ENCODE measurements around the gene ARL5C. TPM values are rescaled to one million over a fixed set of nuclear protein-coding genes. Genes with fewer than 3 reads are reported as not detected.
A peak's percentile ranks its signal among the peaks of the same experiment; 100 is the strongest.
"Not testable (repeated sequence)": the region's sequence is repeated elsewhere in the genome, so short reads cannot be mapped to it uniquely, and the experiment has no call there.

Gene ARL5C
- total RNA-seq, 2 donors from 2014 or later = not detected

DNA sequence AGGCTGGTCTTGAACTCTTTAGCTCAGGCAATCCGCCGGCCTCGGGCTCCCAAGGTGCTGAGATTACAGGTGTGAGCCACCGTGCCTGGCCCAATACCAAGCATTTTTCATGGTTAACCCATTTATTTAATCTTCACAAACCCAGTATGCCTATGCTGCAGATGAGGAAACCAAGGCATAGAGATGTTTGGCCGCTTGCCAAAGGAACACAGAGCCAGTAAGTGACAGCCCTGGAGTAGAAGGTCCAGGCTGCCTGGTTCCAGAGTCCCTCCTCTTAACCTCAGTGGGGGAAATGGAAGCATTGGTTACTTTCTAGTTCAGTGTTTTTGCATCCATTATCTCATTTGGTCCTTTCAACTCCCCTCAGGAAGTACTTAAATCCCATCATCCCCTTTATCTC is 15.3 kb upstream of the ARL5C start:
- Mint-ChIP-seq H3K9me3 (no peaks in the 10 kb centered on the region), H3K27me3 (no peaks in the 10 kb centered on the region), H3K4me3 (no peak overlapping the region), H3K27ac (no peak overlapping the region), H3K4me1 (no peaks in the 10 kb centered on the region), H3K36me3 (ENCODE audit: low read depth) (peaks cover 64% of the 10 kb centered on the region)
- ATAC-seq (replicated peaks) = no peak

DNA sequence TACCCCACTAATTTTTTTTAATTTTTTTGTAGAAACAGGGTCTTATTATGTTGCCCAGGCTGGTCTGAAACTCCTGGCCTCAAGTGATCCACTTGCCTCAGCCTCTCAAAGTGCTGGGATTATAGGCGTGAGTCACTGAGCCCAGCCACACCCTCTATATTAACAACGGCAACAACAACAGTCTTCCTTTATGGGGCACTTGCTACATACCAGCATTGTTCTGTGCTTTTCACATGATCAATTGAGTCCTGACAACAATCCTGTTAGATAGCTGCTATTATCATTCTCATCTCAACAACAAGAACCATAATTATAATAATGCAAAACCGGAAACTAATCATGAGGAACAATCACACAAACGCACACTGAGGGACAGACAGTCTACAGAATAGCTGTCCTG is 12.6 kb upstream of the ARL5C start:
- no peak overlapping the region for H3K27ac Mint-ChIP-seq
- H3K4me1 Mint-ChIP-seq = peaks cover 4% of the 10 kb centered on the region
- ATAC-seq (replicated peaks) = no peak
- no peaks in the 10 kb centered on the region for H3K27me3 Mint-ChIP-seq
- H3K4me3 Mint-ChIP-seq = no peak overlapping the region
- no peaks in the 10 kb centered on the region for H3K9me3 Mint-ChIP-seq
- H3K36me3 Mint-ChIP-seq (ENCODE audit: low read depth) = peaks cover 58% of the 10 kb centered on the region

DNA sequence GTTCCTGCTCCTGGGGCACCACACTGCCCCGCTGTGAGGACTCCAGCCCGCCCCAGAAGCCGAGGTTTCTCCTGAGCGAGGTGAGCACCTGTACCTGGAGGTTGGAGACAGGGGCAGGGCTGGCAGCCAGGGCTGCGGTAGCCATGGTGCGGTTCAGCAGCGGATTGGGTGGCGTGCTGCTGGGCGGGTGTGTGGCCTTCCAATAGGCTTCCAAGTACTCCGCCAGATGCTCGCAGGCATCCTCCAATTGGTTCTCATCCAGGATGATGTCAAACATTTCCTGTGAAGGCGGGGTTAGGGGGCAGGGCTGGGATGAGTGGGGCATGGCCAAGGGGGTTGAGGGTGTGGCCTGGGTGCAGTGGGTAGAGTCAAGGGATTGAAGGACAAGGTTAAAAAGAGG is 11.3 kb upstream of the ARL5C start:
- Mint-ChIP-seq H3K27ac (no peak overlapping the region), H3K4me3 (no peak overlapping the region), H3K4me1 (peaks cover 8% of the 10 kb centered on the region), H3K27me3 (no peaks in the 10 kb centered on the region), H3K36me3 (ENCODE audit: low read depth) (peaks cover 47% of the 10 kb centered on the region), H3K9me3 (no peaks in the 10 kb centered on the region)
- ATAC-seq (replicated peaks) = peak; percentile 23

DNA sequence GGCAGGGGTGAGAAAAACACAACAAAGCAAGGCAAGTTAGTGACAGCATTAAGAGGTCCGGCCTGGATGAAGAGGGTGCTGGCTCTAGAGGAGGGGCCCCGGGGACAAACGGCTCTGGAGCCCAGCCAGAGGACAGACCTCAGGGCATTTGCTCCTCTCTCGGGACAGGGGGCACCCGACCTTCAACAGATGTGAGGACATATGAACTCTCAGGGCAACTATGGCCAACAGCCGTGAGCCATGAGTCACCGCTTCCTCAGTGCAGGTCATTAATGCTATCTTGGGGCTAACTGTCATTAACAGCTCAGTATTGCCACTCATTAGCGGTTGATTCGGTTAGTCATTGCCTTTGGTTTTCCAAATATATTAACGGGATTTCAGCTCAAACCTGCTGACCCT is 9.7 kb upstream of the ARL5C start:
- H3K9me3 Mint-ChIP-seq = no peaks in the 10 kb centered on the region
- peaks cover 10% of the 10 kb centered on the region for H3K4me1 Mint-ChIP-seq
- no peaks in the 10 kb centered on the region for H3K27me3 Mint-ChIP-seq
- peaks cover 36% of the 10 kb centered on the region for H3K36me3 Mint-ChIP-seq (ENCODE audit: low read depth)
- H3K27ac Mint-ChIP-seq = no peak overlapping the region
- no peak for ATAC-seq (replicated peaks)
- H3K4me3 Mint-ChIP-seq = no peak overlapping the region

DNA sequence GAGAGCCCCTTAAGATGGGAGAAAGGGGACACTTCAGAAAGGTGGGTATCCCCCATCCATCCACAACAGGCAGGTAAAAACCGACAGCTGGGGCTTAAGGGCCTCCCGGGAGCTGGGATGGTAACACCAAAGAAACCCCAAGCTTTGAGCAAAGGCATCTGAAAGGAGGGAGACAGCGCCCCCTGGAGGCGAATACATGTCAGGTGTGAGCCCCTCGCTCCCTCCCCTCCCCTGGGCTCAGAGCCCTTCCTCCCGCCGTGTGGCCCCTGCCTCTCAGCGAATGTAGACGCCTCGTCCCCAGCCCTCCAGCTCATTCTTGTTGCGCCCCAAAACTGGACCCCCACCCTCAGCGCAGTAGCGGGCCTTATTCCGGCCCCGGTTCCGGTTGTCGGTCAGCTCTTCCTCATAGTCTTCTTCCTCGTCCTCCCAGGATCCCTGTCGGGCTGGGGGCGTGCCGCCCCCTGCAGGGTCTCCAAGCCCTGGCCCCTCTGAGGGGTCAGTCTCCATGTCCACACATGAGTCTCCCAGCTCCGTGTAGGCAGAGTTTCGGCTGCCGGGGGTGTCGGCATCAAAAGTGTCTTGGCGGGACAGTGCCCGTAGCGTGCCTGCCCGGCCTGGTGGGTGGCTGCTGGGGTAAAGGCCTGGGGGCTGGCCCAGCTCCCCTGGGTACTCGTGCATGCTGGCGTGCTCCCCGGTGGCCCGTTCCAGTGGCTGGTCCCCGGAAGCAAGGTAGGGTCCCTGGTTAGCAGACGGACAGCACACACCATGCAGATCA is 9.1 kb upstream of the ARL5C start:
- Mint-ChIP-seq H3K27ac (no peak overlapping the region), H3K9me3 (no peaks in the 10 kb centered on the region), H3K36me3 (ENCODE audit: low read depth) (peaks cover 36% of the 10 kb centered on the region), H3K4me1 (peaks cover 10% of the 10 kb centered on the region), H3K4me3 (no peak overlapping the region), H3K27me3 (no peaks in the 10 kb centered on the region)
- ATAC-seq (replicated peaks) = peak; percentile 81

- Mint-ChIP-seq H3K27me3 (no peaks in the 10 kb centered on the region), H3K9me3 (no peaks in the 10 kb centered on the region), H3K4me1 (peaks cover 10% of the 10 kb centered on the region), H3K4me3 (no peak overlapping the region), H3K27ac (peak overlapping the region; percentile 30), H3K36me3 (ENCODE audit: low read depth) (peaks cover 33% of the 10 kb centered on the region)
- no peak for ATAC-seq (replicated peaks)
Observed at GRCh38 chr17:39173526-39174274, 7.7 kb upstream of the ARL5C start.

GRCh38 chr17:39173080-39173479 is 7.1 kb upstream of the ARL5C start:
- peaks cover 10% of the 10 kb centered on the region for H3K4me1 Mint-ChIP-seq
- no peaks in the 10 kb centered on the region for H3K27me3 Mint-ChIP-seq
- H3K4me3 Mint-ChIP-seq = no peak overlapping the region
- H3K9me3 Mint-ChIP-seq = no peaks in the 10 kb centered on the region
- H3K27ac Mint-ChIP-seq = peak overlapping the region; percentile 30
- peaks cover 27% of the 10 kb centered on the region for H3K36me3 Mint-ChIP-seq (ENCODE audit: low read depth)
- ATAC-seq (replicated peaks) = no peak

DNA sequence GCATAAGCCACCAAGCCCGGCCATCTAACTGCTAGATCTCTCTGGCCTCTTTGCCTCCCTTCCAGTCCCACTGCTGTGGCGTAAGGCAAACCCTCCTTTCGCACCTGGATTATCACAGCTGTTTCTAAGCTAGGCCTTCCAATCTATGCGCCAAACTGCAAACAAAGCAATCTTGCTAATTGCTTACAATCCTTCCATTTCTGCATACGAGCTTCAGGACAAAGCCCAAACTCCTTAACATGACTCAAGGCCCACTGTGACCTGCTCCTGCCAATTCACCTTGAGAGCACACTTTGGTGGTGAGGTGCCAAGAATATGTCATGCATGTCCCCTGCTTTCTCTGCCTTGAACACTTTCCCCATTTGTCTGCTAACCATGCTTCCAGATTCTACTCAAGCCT is 6.0 kb upstream of the ARL5C start:
- peaks cover 15% of the 10 kb centered on the region for H3K4me1 Mint-ChIP-seq
- H3K9me3 Mint-ChIP-seq = no peaks in the 10 kb centered on the region
- H3K27me3 Mint-ChIP-seq = peaks cover 5% of the 10 kb centered on the region
- H3K36me3 Mint-ChIP-seq (ENCODE audit: low read depth) = peaks cover 15% of the 10 kb centered on the region
- no peak for ATAC-seq (replicated peaks)
- H3K27ac Mint-ChIP-seq = no peak overlapping the region
- no peak overlapping the region for H3K4me3 Mint-ChIP-seq

DNA sequence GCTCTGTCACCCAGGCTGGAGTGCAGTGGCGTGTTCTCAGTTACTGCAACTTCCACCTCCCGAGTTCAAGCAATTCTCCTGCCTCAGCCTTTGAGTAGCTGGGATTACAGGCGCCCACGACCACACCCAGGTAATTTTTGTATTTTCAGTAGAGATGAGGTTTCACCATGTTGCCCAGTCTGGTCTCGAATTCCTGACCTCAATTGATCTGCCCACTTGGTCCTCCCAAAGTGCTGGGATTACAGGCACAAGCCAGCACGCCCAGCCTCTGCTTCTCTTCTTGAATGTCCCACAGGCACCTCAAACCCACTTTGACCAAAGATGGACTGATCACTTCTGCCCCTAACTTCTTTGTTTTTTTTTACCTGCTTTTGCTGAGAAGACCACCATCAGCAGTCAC is 4.6 kb upstream of the ARL5C start:
- Mint-ChIP-seq H3K9me3 (no peaks in the 10 kb centered on the region), H3K27me3 (peaks cover 13% of the 10 kb centered on the region), H3K4me3 (no peak overlapping the region), H3K4me1 (peaks cover 15% of the 10 kb centered on the region), H3K27ac (no peak overlapping the region), H3K36me3 (ENCODE audit: low read depth) (peaks cover 6% of the 10 kb centered on the region)
- ATAC-seq (replicated peaks) = no peak

DNA sequence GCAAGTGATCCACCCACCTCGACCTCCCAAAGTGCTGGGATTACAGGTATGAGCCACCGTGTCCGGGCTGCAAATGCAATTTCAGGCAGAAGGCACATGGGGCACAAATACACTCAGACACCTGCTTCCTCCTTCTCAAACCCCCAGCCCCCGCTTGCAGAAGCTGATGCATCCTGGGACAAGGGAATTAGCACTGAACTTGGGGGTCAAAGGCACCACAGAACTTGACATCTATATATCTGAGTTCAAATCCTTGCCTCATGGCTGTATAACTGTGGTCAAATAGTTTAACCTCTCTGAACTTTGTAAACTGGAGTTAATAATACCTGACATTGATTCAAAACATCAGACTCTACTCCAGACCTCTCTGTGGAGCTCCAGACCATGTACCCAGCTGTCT is 4.1 kb upstream of the ARL5C start:
- H3K4me1 Mint-ChIP-seq = peaks cover 15% of the 10 kb centered on the region
- H3K9me3 Mint-ChIP-seq = no peaks in the 10 kb centered on the region
- H3K27ac Mint-ChIP-seq = no peak overlapping the region
- H3K4me3 Mint-ChIP-seq = no peak overlapping the region
- H3K36me3 Mint-ChIP-seq (ENCODE audit: low read depth) = peaks cover 2% of the 10 kb centered on the region
- H3K27me3 Mint-ChIP-seq = peaks cover 13% of the 10 kb centered on the region
- ATAC-seq (replicated peaks) = no peak

DNA sequence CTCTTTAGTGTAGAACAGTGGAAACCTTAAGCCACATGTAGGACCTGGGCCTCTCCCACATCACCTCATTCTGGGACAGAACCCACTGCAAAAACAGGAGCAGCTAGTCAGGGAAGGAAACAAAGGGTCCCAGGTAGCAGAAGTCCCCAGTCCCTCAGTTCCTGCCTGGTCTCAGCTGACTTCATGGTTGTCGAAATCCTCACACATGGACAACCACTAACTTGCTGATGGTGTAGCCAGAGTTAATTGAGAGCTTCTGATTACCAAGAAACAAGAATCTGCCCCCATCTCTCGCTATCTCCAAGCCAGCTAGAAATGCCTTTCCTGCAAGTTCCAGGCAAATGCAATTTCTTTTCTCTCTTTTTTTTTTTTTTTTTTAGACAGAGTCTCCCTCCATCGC is 3.6 kb upstream of the ARL5C start:
- Mint-ChIP-seq H3K36me3 (ENCODE audit: low read depth) (no peaks in the 10 kb centered on the region), H3K9me3 (no peaks in the 10 kb centered on the region), H3K27me3 (peaks cover 17% of the 10 kb centered on the region), H3K27ac (no peak overlapping the region), H3K4me1 (peaks cover 19% of the 10 kb centered on the region), H3K4me3 (no peak overlapping the region)
- no peak for ATAC-seq (replicated peaks)

GRCh38 chr17:39169101-39169500 is 3.1 kb upstream of the ARL5C start:
- Mint-ChIP-seq H3K4me1 (peaks cover 21% of the 10 kb centered on the region), H3K9me3 (no peaks in the 10 kb centered on the region), H3K4me3 (no peak overlapping the region), H3K27ac (no peak overlapping the region), H3K27me3 (peaks cover 18% of the 10 kb centered on the region), H3K36me3 (ENCODE audit: low read depth) (no peaks in the 10 kb centered on the region)
- ATAC-seq (replicated peaks) = no peak

GRCh38 chr17:39168503-39168902 is 2.5 kb upstream of the ARL5C start:
- H3K4me1 Mint-ChIP-seq = peaks cover 17% of the 10 kb centered on the region
- not testable (repeated sequence) for H3K27ac Mint-ChIP-seq

GRCh38 chr17:39167476-39167875 is 1.5 kb upstream of the ARL5C start:
- H3K27ac Mint-ChIP-seq = no peak overlapping the region
- peaks cover 15% of the 10 kb centered on the region for H3K4me1 Mint-ChIP-seq
- ATAC-seq (replicated peaks) = no peak
- H3K9me3 Mint-ChIP-seq = no peaks in the 10 kb centered on the region
- H3K4me3 Mint-ChIP-seq = no peak overlapping the region
- H3K27me3 Mint-ChIP-seq = peaks cover 18% of the 10 kb centered on the region
- no peaks in the 10 kb centered on the region for H3K36me3 Mint-ChIP-seq (ENCODE audit: low read depth)

More at GRCh38 chr17:39168503-39168902, 2.5 kb upstream of the ARL5C start:
- peaks cover 18% of the 10 kb centered on the region for H3K27me3 Mint-ChIP-seq
- H3K4me3 Mint-ChIP-seq; H3K9me3 Mint-ChIP-seq; ATAC-seq (replicated peaks); H3K36me3 Mint-ChIP-seq (ENCODE audit: low read depth): not testable (repeated sequence)
